Esophagus (tissue), 2 donors: ENCODE results near the gene TM9SF4. TPM values are rescaled to one million over a fixed set of nuclear protein-coding genes. Genes with fewer than 3 reads are reported as not detected.
"Not testable (repeated sequence)": the region's sequence is repeated elsewhere in the genome, so short reads cannot be mapped to it uniquely, and the experiment has no call there.

Experiments used
- H3K27ac ChIP-seq, 2 donors: one replicate each; pipeline ENCODE4 v1.5.1; 2013; ENCODE audit warnings: low read depth in 2 of 2, mild to moderate bottlenecking in 2 of 2, inconsistent platforms in 1 of 2, low read length in 1 of 2, moderate library complexity in 1 of 2
- H3K27me3 ChIP-seq, 2 donors: one replicate each; pipeline ENCODE4 v1.6.1; 2013; ENCODE audit warnings: low read length in 2 of 2, control low read depth in 1 of 2, mild to moderate bottlenecking in 1 of 2; ENCODE audit not compliant: insufficient read depth in 2 of 2, control insufficient read depth in 1 of 2
- H3K36me3 ChIP-seq, 2 donors: one replicate each; pipeline ENCODE4 v1.6.1; 2013; ENCODE audit warnings: low read length in 1 of 2; ENCODE audit not compliant: control insufficient read depth in 2 of 2, insufficient read depth in 2 of 2
- H3K4me1 ChIP-seq, 2 donors: one replicate each; pipeline ENCODE4 v1.6.1; 2013; ENCODE audit warnings: low read length in 1 of 2; ENCODE audit not compliant: control insufficient read depth in 2 of 2, insufficient read depth in 2 of 2
- H3K4me3 ChIP-seq, 2 donors: one replicate each; pipeline ENCODE4 v1.5.1; 2013; ENCODE audit warnings: low read length in 2 of 2, mild to moderate bottlenecking in 2 of 2, low read depth in 1 of 2, moderate library complexity in 1 of 2
- H3K9me3 ChIP-seq, 2 donors: one replicate each; pipeline ENCODE4 v1.6.1; 2013; ENCODE audit warnings: mild to moderate bottlenecking in 2 of 2, low read depth in 1 of 2, low read length in 1 of 2, moderate library complexity in 1 of 2; ENCODE audit not compliant: control insufficient read depth in 2 of 2, insufficient read depth in 1 of 2
- WGBS, 2 donors: extraction: QIAGEN DNeasy Blood & Tissue Kit; methylation state at CpG; one replicate each; pipeline ENCODE4 v1.1.7; 2013; 5-methylcytosine and 5-hydroxymethylcytosine counted together
- polyA plus RNA-seq, 2 donors: library from polyadenylated mRNA; stranded (reverse); fragments of 200-250 nt; gene quantifications; one replicate each; pipeline ENCODE4 v1.2.3, GENCODE V29; 2013
- donor health status: healthy with polysubstance abuse.
- donor health status: Bipolar disorder and iron deficiency.

The TM9SF4 gene
- polyA plus RNA-seq, 2 donors, result 22.9 to 26.6 TPM

- peak overlapping the region in 1 of 2 donors; percentile 60 for H3K4me3 ChIP-seq
- H3K36me3 ChIP-seq, result no peaks in the 10 kb centered on the region
- no peaks in the 10 kb centered on the region for H3K9me3 ChIP-seq
- H3K4me1 ChIP-seq, result peaks cover 6 to 14% of the 10 kb centered on the region in 2 donors
- WGBS, 2 donors, result 91 to 93% methylated on average over 9 of the region's 9 CpGs
- no peak overlapping the region for H3K27ac ChIP-seq
- H3K27me3 ChIP-seq, result no peaks in the 10 kb centered on the region
Observed at GRCh38 chr20:32189123-32189410, 79.6 kb downstream of the TM9SF4 start.

GRCh38 chr20:32189691-32190615, 80.4 kb downstream of the TM9SF4 start:
- H3K4me3 ChIP-seq, result peak overlapping the region; percentile 60 to 64
- WGBS, 2 donors, result 4 to 5% methylated on average over 80 to 88 of the region's 88 CpGs
- H3K27me3 ChIP-seq, result no peaks in the 10 kb centered on the region
- peak overlapping the region; percentile 55 to 83 for H3K27ac ChIP-seq
- peaks cover 6 to 14% of the 10 kb centered on the region in 2 donors for H3K4me1 ChIP-seq
- no peaks in the 10 kb centered on the region for H3K9me3 ChIP-seq
- H3K36me3 ChIP-seq, result peaks cover 0 to 3% of the 10 kb centered on the region in 2 donors

- H3K36me3 ChIP-seq, result peaks cover 4 to 6% of the 10 kb centered on the region in 2 donors
- WGBS, 2 donors, result 49% methylated on average over 14 of the region's 14 CpGs
- peak overlapping the region; percentile 60 to 64 for H3K4me3 ChIP-seq
- H3K9me3 ChIP-seq, result no peaks in the 10 kb centered on the region
- no peaks in the 10 kb centered on the region for H3K27me3 ChIP-seq
- peak overlapping the region in 1 of 2 donors; percentile 83 for H3K27ac ChIP-seq
- H3K4me1 ChIP-seq, result peaks cover 6 to 14% of the 10 kb centered on the region in 2 donors
Observed at GRCh38 chr20:32190616-32191415, 81.3 kb downstream of the TM9SF4 start.

GRCh38 chr20:32191422-32191821, 81.9 kb downstream of the TM9SF4 start:
- Histone ChIP-seq H3K9me3 (no peaks in the 10 kb centered on the region), H3K27me3 (no peaks in the 10 kb centered on the region), H3K4me1 (peaks cover 6 to 14% of the 10 kb centered on the region in 2 donors), H3K4me3 (no peak overlapping the region), H3K36me3 (peaks cover 9 to 10% of the 10 kb centered on the region in 2 donors), H3K27ac (no peak overlapping the region)
- 76 to 77% methylated on average over 3 of the region's 3 CpGs for WGBS, 2 donors

- Histone ChIP-seq H3K4me3 (no peak overlapping the region), H3K27me3 (no peaks in the 10 kb centered on the region), H3K27ac (no peak overlapping the region), H3K4me1 (peaks cover 6 to 14% of the 10 kb centered on the region in 2 donors), H3K36me3 (peaks cover 11 to 13% of the 10 kb centered on the region in 2 donors), H3K9me3 (no peaks in the 10 kb centered on the region)
Observed at GRCh38 chr20:32191873-32192272, 82.4 kb downstream of the TM9SF4 start.

GRCh38 chr20:32192698-32193097, 83.2 kb downstream of the TM9SF4 start:
- peaks cover 6 to 14% of the 10 kb centered on the region in 2 donors for H3K4me1 ChIP-seq
- no peak overlapping the region for H3K27ac ChIP-seq
- H3K27me3 ChIP-seq, result no peaks in the 10 kb centered on the region
- no peak overlapping the region for H3K4me3 ChIP-seq
- H3K9me3 ChIP-seq, result no peaks in the 10 kb centered on the region
- peaks cover 17 to 21% of the 10 kb centered on the region in 2 donors for H3K36me3 ChIP-seq
- 58 to 66% methylated on average over 3 of the region's 3 CpGs for WGBS, 2 donors

- H3K4me3 ChIP-seq, H3K27me3 ChIP-seq, H3K27ac ChIP-seq, H3K9me3 ChIP-seq: not testable (repeated sequence)
- WGBS, 2 donors, result 84 to 91% methylated on average over 5 of the region's 5 CpGs
- Histone ChIP-seq H3K4me1 (peaks cover 6 to 13% of the 10 kb centered on the region in 2 donors), H3K36me3 (peaks cover 17 to 21% of the 10 kb centered on the region in 2 donors)
Observed at GRCh38 chr20:32193336-32193735, 83.8 kb downstream of the TM9SF4 start.

GRCh38 chr20:32193996-32194395, 84.5 kb downstream of the TM9SF4 start:
- H3K4me1 ChIP-seq, result peaks cover 3 to 7% of the 10 kb centered on the region in 2 donors
- peaks cover 17 to 22% of the 10 kb centered on the region in 2 donors for H3K36me3 ChIP-seq
- no peak overlapping the region for H3K4me3 ChIP-seq
- H3K9me3 ChIP-seq, result no peaks in the 10 kb centered on the region
- no peak overlapping the region for H3K27ac ChIP-seq
- H3K27me3 ChIP-seq, result no peaks in the 10 kb centered on the region
- WGBS, 2 donors, result 67 to 70% methylated on average over 6 of the region's 6 CpGs

GRCh38 chr20:32195581-32195980, 86.1 kb downstream of the TM9SF4 start:
- Histone ChIP-seq H3K36me3 (peaks cover 20 to 30% of the 10 kb centered on the region in 2 donors), H3K27ac (no peak overlapping the region), H3K9me3 (no peaks in the 10 kb centered on the region), H3K27me3 (no peaks in the 10 kb centered on the region), H3K4me1 (no peaks in the 10 kb centered on the region), H3K4me3 (no peak overlapping the region)
- WGBS, 2 donors, result 53 to 56% methylated on average over 7 of the region's 7 CpGs
